Measurements from ENCODE around the gene GTSE1.

GTSE1 gene

DNA sequence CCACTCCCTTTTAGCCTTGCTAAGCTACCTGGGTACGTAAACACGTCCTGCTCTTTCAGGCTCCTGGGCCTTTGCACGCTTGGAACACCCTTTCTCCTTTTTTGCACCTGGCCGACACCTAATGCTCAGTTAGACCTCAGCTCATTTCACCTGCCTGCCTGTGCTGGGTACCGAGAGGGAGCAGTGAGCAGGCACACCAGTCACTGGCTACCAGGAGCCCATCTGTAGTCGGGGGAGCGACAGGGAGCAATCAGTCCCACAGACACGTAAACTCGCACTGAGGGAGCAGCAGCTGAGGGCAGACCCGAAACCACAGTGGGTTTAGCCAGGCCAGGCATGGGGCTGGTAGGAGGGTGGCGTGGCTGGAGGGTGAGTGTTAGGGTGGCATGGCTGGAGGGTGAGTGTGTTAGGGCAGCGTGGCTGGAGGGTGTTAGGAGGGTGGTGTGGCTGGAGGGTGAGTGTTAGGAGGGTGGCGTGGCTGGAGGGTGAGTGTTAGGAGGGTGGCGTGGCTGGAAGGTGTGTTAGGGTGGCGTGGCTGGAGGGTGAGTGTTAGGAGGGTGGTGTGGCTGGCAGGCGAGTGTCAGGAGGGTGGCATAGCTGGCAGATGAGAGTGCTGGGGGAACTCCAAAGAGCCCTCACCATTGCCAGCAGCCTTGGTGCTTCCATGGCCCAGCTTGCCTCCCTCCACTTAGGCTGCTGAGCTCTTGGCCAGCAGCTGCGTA, 6.4 kb upstream of the GTSE1 start:
- H3K4me1 ChIP-seq (ENCODE audit: control insufficient read depth, low read depth, low read length) = no peaks in the 10 kb centered on the region
- H2BK15ac ChIP-seq (replicated peaks; ENCODE audit: low read depth) = no peak overlapping the region
- no peak for DNase-seq
- no peak overlapping the region for H3K4me2 ChIP-seq (ENCODE audit: low read length)
- H2AK5ac ChIP-seq (ENCODE audit: low read length) = no peak overlapping the region
- no peaks in the 10 kb centered on the region for H3K36me3 ChIP-seq (ENCODE audit: control insufficient read depth, insufficient read depth, low read length)
- H3K4me3 ChIP-seq (ENCODE audit: low read length) = no peak overlapping the region
- no peak overlapping the region for H2BK120ac ChIP-seq (ENCODE audit: low read depth, low read length)
- no peak overlapping the region for H3K27ac ChIP-seq (ENCODE audit: low read depth, low read length)
- H3K56ac ChIP-seq (ENCODE audit: low read length) = no peak overlapping the region
- no CpG with 5 or more reads among the region's 17 CpGs for WGBS (ENCODE audit: extremely low coverage, insufficient coverage, low lambda C conversion rate)
- no peaks in the 10 kb centered on the region for H3K79me2 ChIP-seq (ENCODE audit: control insufficient read depth, insufficient read depth, low read length)
- no peak overlapping the region for H3K18ac ChIP-seq (ENCODE audit: low read length)
- H3K27me3 ChIP-seq (ENCODE audit: insufficient read depth, low read length, poor library complexity) = no peaks in the 10 kb centered on the region
- no peak overlapping the region for H3K4ac ChIP-seq (ENCODE audit: low read depth, low read length)
- H3K9ac ChIP-seq (ENCODE audit: low read length) = no peak overlapping the region
- no peak overlapping the region for H4K8ac ChIP-seq (ENCODE audit: low read depth, low read length)
- no peak overlapping the region for H2BK5ac ChIP-seq (ENCODE audit: low read length)
- no peaks in the 10 kb centered on the region for H3K79me1 ChIP-seq (ENCODE audit: low read length)
- H3K23ac ChIP-seq (ENCODE audit: low read length) = no peak overlapping the region
- no peak overlapping the region for H4K5ac ChIP-seq (ENCODE audit: low read length)

DNA sequence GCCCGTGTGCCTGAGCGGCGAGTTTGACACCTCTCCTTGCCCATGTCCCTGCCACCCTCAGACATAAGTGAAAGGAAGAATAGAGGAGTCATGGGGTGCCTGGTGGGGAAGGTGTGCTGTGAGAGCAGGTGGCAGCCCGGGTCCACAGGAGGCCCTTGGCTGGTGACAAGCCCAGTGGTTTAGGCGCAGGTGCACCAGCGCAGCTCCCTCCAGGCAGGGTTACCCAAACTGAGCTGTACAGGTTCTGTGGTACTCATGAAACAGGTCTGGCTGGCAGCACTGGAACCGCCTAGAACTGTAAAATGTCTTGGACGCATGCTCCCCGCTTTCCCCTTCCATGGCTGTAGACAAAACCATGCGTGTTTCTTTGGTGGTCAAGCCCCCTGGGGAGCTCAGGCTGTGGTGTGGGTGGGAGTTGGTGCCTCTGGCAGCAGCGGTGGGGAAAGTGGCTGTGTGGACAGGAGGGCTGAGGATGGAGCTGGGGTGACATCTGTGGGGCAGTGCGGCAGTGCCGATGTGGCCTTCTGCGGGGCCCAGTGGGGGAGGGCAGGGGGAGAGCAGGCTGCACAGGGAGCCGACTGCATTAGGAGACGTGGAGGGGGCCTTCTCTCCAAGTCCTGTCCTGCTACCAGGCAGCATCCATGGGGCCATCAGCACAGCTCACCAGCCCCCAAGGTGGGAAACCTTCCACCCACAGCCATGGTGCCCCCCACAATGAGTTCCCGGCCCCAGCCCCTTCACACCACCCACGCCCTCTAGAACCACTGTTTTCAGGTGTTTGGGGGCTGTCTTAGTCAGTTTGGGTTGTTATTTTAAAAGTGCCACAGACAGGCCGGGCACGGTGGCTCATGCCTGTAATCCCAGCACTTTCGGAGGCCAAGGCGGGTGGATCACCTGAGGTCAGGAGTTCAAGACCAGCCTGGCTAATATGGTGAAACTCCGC, 5.6 kb upstream of the GTSE1 start:
- H3K4ac ChIP-seq (ENCODE audit: low read depth, low read length) = no peak overlapping the region
- no peak overlapping the region for H3K9ac ChIP-seq (ENCODE audit: low read length)
- H3K56ac ChIP-seq (ENCODE audit: low read length) = no peak overlapping the region
- H3K4me2 ChIP-seq (ENCODE audit: low read length) = no peak overlapping the region
- H3K27me3 ChIP-seq (ENCODE audit: insufficient read depth, low read length, poor library complexity) = no peaks in the 10 kb centered on the region
- H3K27ac ChIP-seq (ENCODE audit: low read depth, low read length) = no peak overlapping the region
- H3K23ac ChIP-seq (ENCODE audit: low read length) = no peak overlapping the region
- no CpG with 5 or more reads among the region's 23 CpGs for WGBS (ENCODE audit: extremely low coverage, insufficient coverage, low lambda C conversion rate)
- H3K4me3 ChIP-seq (ENCODE audit: low read length) = no peak overlapping the region
- H4K5ac ChIP-seq (ENCODE audit: low read length) = no peak overlapping the region
- no peaks in the 10 kb centered on the region for H3K79me2 ChIP-seq (ENCODE audit: control insufficient read depth, insufficient read depth, low read length)
- H3K18ac ChIP-seq (ENCODE audit: low read length) = no peak overlapping the region
- no peaks in the 10 kb centered on the region for H3K79me1 ChIP-seq (ENCODE audit: low read length)
- no peak for DNase-seq
- no peak overlapping the region for H2AK5ac ChIP-seq (ENCODE audit: low read length)
- no peaks in the 10 kb centered on the region for H3K4me1 ChIP-seq (ENCODE audit: control insufficient read depth, low read depth, low read length)
- H2BK120ac ChIP-seq (ENCODE audit: low read depth, low read length) = no peak overlapping the region
- H2BK15ac ChIP-seq (replicated peaks; ENCODE audit: low read depth) = no peak overlapping the region
- no peak overlapping the region for H4K8ac ChIP-seq (ENCODE audit: low read depth, low read length)
- no peaks in the 10 kb centered on the region for H3K36me3 ChIP-seq (ENCODE audit: control insufficient read depth, insufficient read depth, low read length)
- no peak overlapping the region for H2BK5ac ChIP-seq (ENCODE audit: low read length)

DNA sequence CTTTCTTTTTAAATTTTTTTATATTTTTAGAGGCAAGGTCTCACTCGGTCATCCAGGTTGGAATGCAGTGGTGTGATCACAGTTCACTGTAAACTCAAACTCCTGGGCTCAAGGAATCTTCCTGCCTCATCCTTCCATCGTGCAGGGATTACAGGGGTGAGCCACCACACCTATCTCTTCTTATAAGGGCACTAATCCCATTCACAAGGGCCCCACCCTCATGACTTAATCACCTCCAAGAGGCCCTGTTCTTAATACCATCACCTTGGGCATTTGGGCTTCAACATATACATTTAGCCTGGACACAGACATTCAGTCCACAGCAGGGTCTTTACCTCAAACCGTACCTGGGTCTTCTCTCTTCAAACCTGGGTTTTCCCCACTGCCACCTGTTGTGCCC, 4.5 kb upstream of the GTSE1 start:
- H3K27ac ChIP-seq (ENCODE audit: low read depth, low read length) = no peak overlapping the region
- no peak overlapping the region for H2AK5ac ChIP-seq (ENCODE audit: low read length)
- H3K4me3 ChIP-seq (ENCODE audit: low read length) = no peak overlapping the region
- H3K9ac ChIP-seq (ENCODE audit: low read length) = no peak overlapping the region
- H3K18ac ChIP-seq (ENCODE audit: low read length) = no peak overlapping the region
- H3K4ac ChIP-seq (ENCODE audit: low read depth, low read length) = no peak overlapping the region
- no peak overlapping the region for H2BK5ac ChIP-seq (ENCODE audit: low read length)
- DNase-seq = no peak
- no peak overlapping the region for H2BK15ac ChIP-seq (replicated peaks; ENCODE audit: low read depth)
- H3K4me1 ChIP-seq (ENCODE audit: control insufficient read depth, low read depth, low read length) = no peaks in the 10 kb centered on the region
- no peaks in the 10 kb centered on the region for H3K27me3 ChIP-seq (ENCODE audit: insufficient read depth, low read length, poor library complexity)
- no peak overlapping the region for H3K23ac ChIP-seq (ENCODE audit: low read length)
- no peaks in the 10 kb centered on the region for H3K79me1 ChIP-seq (ENCODE audit: low read length)
- WGBS (ENCODE audit: extremely low coverage, insufficient coverage, low lambda C conversion rate) = no CpG with 5 or more reads among the region's 3 CpGs
- no peaks in the 10 kb centered on the region for H3K36me3 ChIP-seq (ENCODE audit: control insufficient read depth, insufficient read depth, low read length)
- H3K4me2 ChIP-seq (ENCODE audit: low read length) = no peak overlapping the region
- H4K5ac ChIP-seq (ENCODE audit: low read length) = no peak overlapping the region
- no peak overlapping the region for H3K56ac ChIP-seq (ENCODE audit: low read length)
- H4K8ac ChIP-seq (ENCODE audit: low read depth, low read length) = no peak overlapping the region
- H3K79me2 ChIP-seq (ENCODE audit: control insufficient read depth, insufficient read depth, low read length) = no peaks in the 10 kb centered on the region
- H2BK120ac ChIP-seq (ENCODE audit: low read depth, low read length) = no peak overlapping the region

DNA sequence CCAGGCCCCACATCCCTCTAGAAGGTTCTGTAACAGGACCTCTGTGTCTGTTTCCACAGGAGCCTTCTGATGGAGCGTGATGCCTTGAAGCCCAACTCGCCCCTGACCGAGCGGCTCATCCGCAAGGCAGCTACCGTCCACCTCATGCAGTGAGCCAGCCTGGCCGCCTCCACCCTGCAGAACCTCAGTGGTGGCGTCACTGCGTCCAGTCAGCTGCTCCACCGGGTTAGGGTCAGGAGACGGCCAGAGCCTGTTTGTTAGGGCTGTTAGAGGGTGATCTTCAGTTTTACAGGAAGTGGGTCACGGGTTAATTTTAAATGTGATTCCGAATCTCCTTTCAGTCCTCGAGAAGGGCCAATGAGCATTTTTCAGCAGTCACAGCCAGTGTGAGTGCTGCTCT, 3.9 kb upstream of the GTSE1 start:
- Histone ChIP-seq H2BK120ac (ENCODE audit: low read depth, low read length) (no peak overlapping the region), H4K8ac (ENCODE audit: low read depth, low read length) (no peak overlapping the region)

DNA sequence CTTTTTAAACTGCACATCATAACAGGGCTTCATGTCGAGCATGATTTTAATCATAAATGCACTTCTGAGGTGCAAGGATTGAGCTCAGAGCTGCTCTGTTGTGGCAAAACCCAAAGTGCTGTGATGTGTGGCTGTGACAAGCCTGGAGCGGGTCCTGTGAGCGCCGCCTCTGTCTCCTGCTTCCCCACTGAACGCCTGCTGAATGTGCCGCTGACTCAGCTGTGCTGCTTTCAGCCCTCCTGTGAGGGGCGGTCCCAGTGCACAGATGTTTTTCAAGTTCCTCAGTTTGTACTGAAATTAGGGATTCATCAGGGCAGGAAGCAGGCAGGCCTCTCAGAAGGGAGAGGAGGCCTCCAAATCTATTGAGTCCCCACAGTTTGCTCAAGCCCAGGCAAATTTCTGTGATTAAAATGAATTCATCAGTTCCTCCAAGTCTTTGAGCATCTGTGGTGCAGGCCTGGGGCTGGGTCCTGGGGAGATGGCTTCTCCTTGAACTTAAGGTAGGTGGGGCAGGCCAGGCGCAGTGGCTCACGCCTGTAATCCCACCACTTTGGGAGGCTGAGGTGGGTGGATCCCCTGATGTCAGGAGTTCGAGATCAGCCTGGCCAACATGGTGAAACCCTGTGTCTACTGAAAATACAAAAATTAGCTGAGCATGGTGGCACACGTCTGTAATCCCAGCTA, 3.0 kb upstream of the GTSE1 start:
- H3K9ac ChIP-seq (ENCODE audit: low read length) = no peak overlapping the region
- no peak overlapping the region for H3K23ac ChIP-seq (ENCODE audit: low read length)
- H4K8ac ChIP-seq (ENCODE audit: low read depth, low read length) = no peak overlapping the region
- no peak for DNase-seq
- H3K27me3 ChIP-seq (ENCODE audit: insufficient read depth, low read length, poor library complexity) = no peaks in the 10 kb centered on the region
- H3K4me1 ChIP-seq (ENCODE audit: control insufficient read depth, low read depth, low read length) = no peaks in the 10 kb centered on the region
- no peak overlapping the region for H3K4me3 ChIP-seq (ENCODE audit: low read length)
- H2BK5ac ChIP-seq (ENCODE audit: low read length) = no peak overlapping the region
- H2BK15ac ChIP-seq (replicated peaks; ENCODE audit: low read depth) = no peak overlapping the region
- no peak overlapping the region for H3K4ac ChIP-seq (ENCODE audit: low read depth, low read length)
- WGBS (ENCODE audit: extremely low coverage, insufficient coverage, low lambda C conversion rate) = no CpG with 5 or more reads among the region's 11 CpGs
- no peak overlapping the region for H2BK120ac ChIP-seq (ENCODE audit: low read depth, low read length)
- no peak overlapping the region for H4K5ac ChIP-seq (ENCODE audit: low read length)
- H3K18ac ChIP-seq (ENCODE audit: low read length) = no peak overlapping the region
- H3K79me1 ChIP-seq (ENCODE audit: low read length) = peaks cover 7% of the 10 kb centered on the region
- H3K36me3 ChIP-seq (ENCODE audit: control insufficient read depth, insufficient read depth, low read length) = no peaks in the 10 kb centered on the region
- H3K79me2 ChIP-seq (ENCODE audit: control insufficient read depth, insufficient read depth, low read length) = peaks cover 10% of the 10 kb centered on the region
- H3K27ac ChIP-seq (ENCODE audit: low read depth, low read length) = no peak overlapping the region
- H3K56ac ChIP-seq (ENCODE audit: low read length) = no peak overlapping the region
- H2AK5ac ChIP-seq (ENCODE audit: low read length) = no peak overlapping the region
- H3K4me2 ChIP-seq (ENCODE audit: low read length) = no peak overlapping the region

More for the DNA sequence above, 3.9 kb upstream of the GTSE1 start:
- no peak overlapping the region for H4K5ac ChIP-seq (ENCODE audit: low read length)
- H3K23ac ChIP-seq (ENCODE audit: low read length) = no peak overlapping the region
- no CpG with 5 or more reads among the region's 14 CpGs for WGBS (ENCODE audit: extremely low coverage, insufficient coverage, low lambda C conversion rate)
- no peak for DNase-seq
- no peak overlapping the region for H2AK5ac ChIP-seq (ENCODE audit: low read length)
- no peak overlapping the region for H3K9ac ChIP-seq (ENCODE audit: low read length)
- H3K4me3 ChIP-seq (ENCODE audit: low read length) = no peak overlapping the region
- H3K18ac ChIP-seq (ENCODE audit: low read length) = no peak overlapping the region
- H3K4me1 ChIP-seq (ENCODE audit: control insufficient read depth, low read depth, low read length) = no peaks in the 10 kb centered on the region
- H3K27ac ChIP-seq (ENCODE audit: low read depth, low read length) = no peak overlapping the region
- H2BK5ac ChIP-seq (ENCODE audit: low read length) = no peak overlapping the region
- no peaks in the 10 kb centered on the region for H3K36me3 ChIP-seq (ENCODE audit: control insufficient read depth, insufficient read depth, low read length)
- no peak overlapping the region for H3K4me2 ChIP-seq (ENCODE audit: low read length)
- H3K79me1 ChIP-seq (ENCODE audit: low read length) = peaks cover 5% of the 10 kb centered on the region
- H3K4ac ChIP-seq (ENCODE audit: low read depth, low read length) = no peak overlapping the region
- H2BK15ac ChIP-seq (replicated peaks; ENCODE audit: low read depth) = no peak overlapping the region
- peaks cover 5% of the 10 kb centered on the region for H3K79me2 ChIP-seq (ENCODE audit: control insufficient read depth, insufficient read depth, low read length)
- no peak overlapping the region for H3K56ac ChIP-seq (ENCODE audit: low read length)
- no peaks in the 10 kb centered on the region for H3K27me3 ChIP-seq (ENCODE audit: insufficient read depth, low read length, poor library complexity)

All from mesendoderm (in vitro differentiated cells).